HEK293T (cell line): ENCODE measurements around the gene BLCAP.

Source experiments
- ELF4 ChIP-seq: fragments of 450-650 bp; IDR thresholded peaks from 2 replicates; pipeline ENCODE4 v1.6.1; 2017; ENCODE audit warnings: antibody characterized with exemption
- FOXK2 ChIP-seq: fragments of 450-650 bp; IDR thresholded peaks from 2 replicates; pipeline ENCODE4 v1.6.1; 2016; ENCODE audit warnings: mild to moderate bottlenecking
- HDGF ChIP-seq: fragments of 450-650 bp; IDR thresholded peaks from 2 replicates; pipeline ENCODE4 v1.6.1; 2017; ENCODE audit warnings: antibody characterized with exemption, borderline replicate concordance
- SUZ12 ChIP-seq: fragments of 450-650 bp; IDR thresholded peaks from 2 replicates; pipeline ENCODE4 v1.6.1; 2016; ENCODE audit warnings: mild to moderate bottlenecking

GRCh38 chr20:37530696-37531095 is 3.0 kb upstream of the BLCAP start:
- TF ChIP-seq SUZ12 (no peak), ELF4 (no peak), FOXK2 (no peak), HDGF (no peak)
